Endodermal cell (in vitro differentiated cells): ENCODE data around the gene MRPS15. TPM values are rescaled to one million over a fixed set of nuclear protein-coding genes. Genes with fewer than 3 reads are reported as not detected.
"Not testable (repeated sequence)": the region's sequence is repeated elsewhere in the genome, so short reads cannot be mapped to it uniquely, and the experiment has no call there.

ENCODE experiments used
- DNase-seq: peaks from one replicate; pipeline ENCODE4 v3.0.0-alpha.2; 2017
- H3K27ac ChIP-seq: 2 replicates; pipeline ENCODE4 v1.5.1; 2013; ENCODE audit warnings: mild to moderate bottlenecking, low read depth, low read length, moderate library complexity
- H3K27me3 ChIP-seq: 2 replicates; pipeline ENCODE4 v1.6.1; 2013; ENCODE audit warnings: mild to moderate bottlenecking, low read length, moderate library complexity; ENCODE audit not compliant: insufficient read depth, control insufficient read depth, poor library complexity, severe bottlenecking
- H3K36me3 ChIP-seq: 2 replicates; pipeline ENCODE4 v1.7.0; 2013; ENCODE audit warnings: mild to moderate bottlenecking, low read length, moderate library complexity; ENCODE audit not compliant: control insufficient read depth, insufficient read depth
- H3K4me1 ChIP-seq: one replicate; pipeline ENCODE4 v1.7.0; 2013; ENCODE audit warnings: low read length; ENCODE audit not compliant: control insufficient read depth, insufficient read depth
- H3K4me3 ChIP-seq: 2 replicates; pipeline ENCODE4 v1.5.1; 2013; ENCODE audit warnings: mild to moderate bottlenecking, low read length, moderate library complexity
- H3K9ac ChIP-seq: 2 replicates; pipeline ENCODE4 v1.6.1; 2013; ENCODE audit warnings: mild to moderate bottlenecking, low read length, moderate library complexity; ENCODE audit not compliant: poor library complexity, severe bottlenecking; ENCODE audit errors: extremely low read depth
- H3K9me3 ChIP-seq: 2 replicates; pipeline ENCODE4 v1.6.1; 2013; ENCODE audit warnings: mild to moderate bottlenecking, low read length, moderate library complexity; ENCODE audit not compliant: control insufficient read depth
- H3K27ac Mint-ChIP-seq: 2 replicates; pipeline ENCODE4 v1.8.0; 2020; ENCODE audit warnings: mixed read lengths
- H3K27me3 Mint-ChIP-seq: 2 replicates; pipeline ENCODE4 v1.8.0; 2021; ENCODE audit warnings: mild to moderate bottlenecking, mixed read lengths; ENCODE audit not compliant: insufficient read depth
- H3K36me3 Mint-ChIP-seq: 2 replicates; pipeline ENCODE4 v1.8.0; 2020; ENCODE audit warnings: low read depth, mixed read lengths
- H3K4me1 Mint-ChIP-seq: 2 replicates; pipeline ENCODE4 v1.8.0; 2020; ENCODE audit warnings: mixed read lengths
- H3K4me3 Mint-ChIP-seq: 2 replicates; pipeline ENCODE4 v1.8.0; 2020; ENCODE audit warnings: mild to moderate bottlenecking, moderate library complexity, mixed read lengths
- H3K9me3 Mint-ChIP-seq: 2 replicates; pipeline ENCODE4 v1.8.0; 2020; ENCODE audit warnings: mild to moderate bottlenecking, mixed read lengths
- WGBS, 2 experiments: methylation state at CpG; one replicate each; pipeline versions ENCODE4 v1.1.5 to v1.1.7; 2013; ENCODE audit warnings: missing lambda C conversion rate in 2 of 2, mixed read lengths in 1 of 2; ENCODE audit not compliant: insufficient coverage in 1 of 2, insufficient read length in 1 of 2; 5-methylcytosine and 5-hydroxymethylcytosine counted together
- total RNA-seq, 2 donors: library from RNA; stranded (reverse); fragmentation: NEBNext Ultra II Directional in 1 of 2; extraction: Animal tissue kit (Norgen Biotek cat#: 25700) in 1 of 2; gene quantifications; 2 replicates in 1 of 2; 3 replicates in 1 of 2; pipeline ENCODE4 v1.2.1, GENCODE V29; 2021
- TF ChIP-seq, protein P1 (sequence below): fragments of 200-600 bp; sonication (generic); conservative IDR thresholded peaks from 2 replicates; pipeline ENCODE4 v1.5.0; 2021; ENCODE audit warnings: antibody characterized with exemption, mild to moderate bottlenecking

The MRPS15 gene
- total RNA-seq, 2 donors from 2014 or later: 107 to 111 TPM

DNA sequence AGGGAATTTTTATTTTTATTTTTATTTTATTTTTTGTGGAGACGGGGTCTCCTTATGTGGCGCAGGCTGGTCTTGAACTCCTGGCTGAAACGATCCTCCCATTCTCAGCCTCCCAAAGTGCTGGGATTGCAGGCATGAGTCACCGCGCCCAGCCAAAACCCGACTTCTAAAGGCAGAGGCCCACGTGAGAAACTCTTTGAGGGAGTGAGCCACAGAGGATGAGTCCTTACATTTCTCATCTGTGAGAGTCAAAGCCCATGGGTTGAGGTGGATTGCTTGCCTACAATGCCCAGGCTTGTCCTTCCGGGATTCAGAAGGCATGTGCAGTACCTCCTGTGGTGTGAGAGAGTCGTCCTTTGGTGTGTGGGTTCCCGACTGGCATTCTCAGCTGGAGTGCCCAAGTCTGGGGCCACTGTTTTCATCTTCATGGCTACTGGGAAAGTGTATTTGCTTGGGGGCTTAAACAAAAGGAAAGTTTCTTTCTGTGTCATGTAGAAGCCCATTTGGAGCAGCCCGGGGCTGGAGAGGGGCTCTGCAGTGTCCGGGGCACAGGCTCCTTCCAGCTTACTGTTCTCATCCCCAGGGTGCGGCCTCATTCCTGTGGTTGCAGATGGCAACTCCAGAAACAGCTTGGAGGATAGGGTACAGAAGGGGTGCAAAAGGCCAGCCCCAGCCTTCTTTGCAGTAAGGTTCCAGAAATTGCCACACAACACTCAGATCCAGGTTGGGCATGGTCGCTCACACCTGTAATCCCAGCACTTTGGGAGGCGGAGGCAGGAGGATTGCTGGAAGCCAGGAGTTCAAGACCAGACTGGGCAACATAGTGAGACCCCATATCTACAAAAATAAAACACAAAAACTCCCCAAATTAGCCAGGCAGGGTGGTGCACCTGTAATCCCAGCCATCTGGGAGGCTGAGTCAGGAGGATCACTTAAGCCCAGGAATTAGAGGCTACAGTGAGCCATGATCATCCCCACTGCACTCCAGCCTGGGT lies 47.9 kb upstream of the MRPS15 start:
- no peaks in the 10 kb centered on the region for H3K36me3 Mint-ChIP-seq
- no peak overlapping the region for H3K4me3 Mint-ChIP-seq
- peaks cover under 1% of the 10 kb centered on the region for H3K4me1 Mint-ChIP-seq
- Histone ChIP-seq H3K9ac (no peak overlapping the region), H3K36me3 (no peaks in the 10 kb centered on the region), H3K4me3 (no peak overlapping the region), H3K9me3 (no peaks in the 10 kb centered on the region), H3K4me1 (no peaks in the 10 kb centered on the region), H3K27me3 (no peaks in the 10 kb centered on the region), H3K27ac (no peak overlapping the region)
- no peak overlapping the region for H3K27ac Mint-ChIP-seq
- H3K9me3 Mint-ChIP-seq: no peaks in the 10 kb centered on the region
- TF ChIP-seq, protein P1, sequence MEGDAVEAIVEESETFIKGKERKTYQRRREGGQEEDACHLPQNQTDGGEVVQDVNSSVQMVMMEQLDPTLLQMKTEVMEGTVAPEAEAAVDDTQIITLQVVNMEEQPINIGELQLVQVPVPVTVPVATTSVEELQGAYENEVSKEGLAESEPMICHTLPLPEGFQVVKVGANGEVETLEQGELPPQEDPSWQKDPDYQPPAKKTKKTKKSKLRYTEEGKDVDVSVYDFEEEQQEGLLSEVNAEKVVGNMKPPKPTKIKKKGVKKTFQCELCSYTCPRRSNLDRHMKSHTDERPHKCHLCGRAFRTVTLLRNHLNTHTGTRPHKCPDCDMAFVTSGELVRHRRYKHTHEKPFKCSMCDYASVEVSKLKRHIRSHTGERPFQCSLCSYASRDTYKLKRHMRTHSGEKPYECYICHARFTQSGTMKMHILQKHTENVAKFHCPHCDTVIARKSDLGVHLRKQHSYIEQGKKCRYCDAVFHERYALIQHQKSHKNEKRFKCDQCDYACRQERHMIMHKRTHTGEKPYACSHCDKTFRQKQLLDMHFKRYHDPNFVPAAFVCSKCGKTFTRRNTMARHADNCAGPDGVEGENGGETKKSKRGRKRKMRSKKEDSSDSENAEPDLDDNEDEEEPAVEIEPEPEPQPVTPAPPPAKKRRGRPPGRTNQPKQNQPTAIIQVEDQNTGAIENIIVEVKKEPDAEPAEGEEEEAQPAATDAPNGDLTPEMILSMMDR: no peak
- peaks cover 4% of the 10 kb centered on the region for H3K27me3 Mint-ChIP-seq
- peak; percentile 45 for DNase-seq
- 77 to 86% methylated on average over 10 to 15 of the region's 15 CpGs for WGBS, 2 experiments

DNA sequence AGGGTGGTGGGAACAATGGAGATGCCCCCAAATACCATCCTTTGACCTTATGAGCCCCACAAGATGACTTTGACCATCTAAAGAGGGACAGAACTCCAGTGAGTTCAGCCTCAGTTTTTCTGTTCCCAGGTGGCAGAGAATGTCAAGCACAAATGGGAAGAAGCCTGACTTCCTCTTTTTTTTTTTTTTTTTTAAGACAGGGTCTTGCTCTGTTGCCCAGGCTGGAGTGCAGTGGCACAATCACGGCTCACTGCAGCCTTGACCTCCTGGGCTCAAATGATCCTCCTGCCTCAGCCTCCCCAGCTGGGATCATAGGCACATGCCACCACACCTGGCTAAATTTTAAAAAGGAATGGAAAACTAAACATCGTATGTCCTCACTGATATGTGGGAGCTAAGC lies 47.0 kb upstream of the MRPS15 start:
- H3K9me3 ChIP-seq, H3K9me3 Mint-ChIP-seq, H3K27ac ChIP-seq, DNase-seq, H3K4me1 Mint-ChIP-seq, H3K9ac ChIP-seq, H3K4me3 ChIP-seq, H3K27me3 ChIP-seq, H3K36me3 ChIP-seq, H3K4me3 Mint-ChIP-seq, H3K4me1 ChIP-seq, H3K27ac Mint-ChIP-seq, H3K27me3 Mint-ChIP-seq, H3K36me3 Mint-ChIP-seq: not testable (repeated sequence)
- WGBS, 2 experiments: 98 to 100% methylated on average over 1 to 2 of the region's 2 CpGs

DNA sequence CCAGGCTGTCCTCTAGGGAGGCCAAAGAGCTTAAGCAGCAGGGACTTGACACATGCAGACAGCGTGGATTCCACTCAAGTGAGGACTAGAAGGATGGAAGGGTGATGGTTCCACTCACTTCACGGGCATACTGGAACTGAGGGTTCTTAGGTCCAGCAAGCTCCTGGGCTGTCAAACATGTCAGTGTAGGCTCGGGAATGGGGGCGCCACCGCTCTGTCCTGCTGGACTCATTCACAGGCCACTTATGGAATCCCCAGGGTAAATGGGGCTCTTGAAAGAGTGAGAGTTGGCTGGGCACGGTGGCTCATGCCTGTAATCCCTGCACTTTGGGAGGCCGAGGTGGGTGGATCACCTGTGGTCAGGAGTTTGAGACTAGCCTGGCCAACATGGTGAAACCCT lies 46.2 kb upstream of the MRPS15 start:
- TF ChIP-seq, protein P1: no peak
- DNase-seq: peak; percentile 36
- no peak overlapping the region for H3K27ac ChIP-seq
- WGBS, 2 experiments: 92 to 94% methylated on average over 6 to 7 of the region's 7 CpGs
- no peak overlapping the region for H3K9ac ChIP-seq
- H3K4me3 ChIP-seq: no peak overlapping the region
- no peaks in the 10 kb centered on the region for H3K9me3 ChIP-seq
- H3K36me3 ChIP-seq: no peaks in the 10 kb centered on the region
- no peaks in the 10 kb centered on the region for H3K9me3 Mint-ChIP-seq
- H3K4me1 ChIP-seq: no peaks in the 10 kb centered on the region
- no peaks in the 10 kb centered on the region for H3K27me3 ChIP-seq
- H3K27me3 Mint-ChIP-seq: peaks cover 7% of the 10 kb centered on the region
- no peak overlapping the region for H3K27ac Mint-ChIP-seq
- H3K4me3 Mint-ChIP-seq: no peak overlapping the region
- H3K4me1 Mint-ChIP-seq: no peaks in the 10 kb centered on the region
- H3K36me3 Mint-ChIP-seq: no peaks in the 10 kb centered on the region
